NT2/D1 (cell line): ENCODE results near the gene LDLRAD4.

ENCODE experiments used
- YY1 ChIP-seq: IDR thresholded peaks from 2 replicates; pipeline ENCODE4 v1.6.1; 2011; ENCODE audit not compliant: insufficient read length, insufficient read depth
- ZNF274 ChIP-seq: IDR thresholded peaks from 2 replicates; pipeline ENCODE4 v1.6.1; 2011; ENCODE audit warnings: mild to moderate bottlenecking, low read depth, low read length

GRCh38 chr18:13461469-13461868, 242.9 kb downstream of the LDLRAD4 start:
- TF ChIP-seq YY1 = no peak
- no peak for TF ChIP-seq ZNF274
